ENCODE measurements around the gene TTC31.

DNA sequence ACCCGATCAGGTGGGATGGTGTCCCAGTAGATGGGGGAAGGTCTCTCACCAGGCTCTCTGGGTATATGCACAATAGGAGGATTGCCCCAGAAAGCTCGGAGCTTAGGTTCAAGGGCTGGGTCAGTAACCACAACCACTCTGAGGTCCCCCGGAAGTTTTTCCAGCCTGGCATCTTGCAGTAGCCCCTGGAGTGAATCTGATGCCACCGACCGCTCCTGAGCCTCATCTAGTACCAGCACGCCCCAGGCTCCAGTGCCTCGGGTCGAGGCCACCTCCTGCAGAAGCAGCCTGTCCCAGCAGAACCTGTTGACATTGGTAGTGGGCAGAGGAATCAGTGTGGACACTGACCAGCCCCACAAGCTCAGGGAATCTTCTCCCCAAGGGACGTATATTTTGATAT, 41.1 kb downstream of the TTC31 start:
- TF ChIP-seq POLR2AphosphoS5 (IDR thresholded peaks at IDR 0.05) (no peak), EP300 (IDR thresholded peaks at IDR 0.05) (no peak)
- TF ChIP-seq, protein P1, sequence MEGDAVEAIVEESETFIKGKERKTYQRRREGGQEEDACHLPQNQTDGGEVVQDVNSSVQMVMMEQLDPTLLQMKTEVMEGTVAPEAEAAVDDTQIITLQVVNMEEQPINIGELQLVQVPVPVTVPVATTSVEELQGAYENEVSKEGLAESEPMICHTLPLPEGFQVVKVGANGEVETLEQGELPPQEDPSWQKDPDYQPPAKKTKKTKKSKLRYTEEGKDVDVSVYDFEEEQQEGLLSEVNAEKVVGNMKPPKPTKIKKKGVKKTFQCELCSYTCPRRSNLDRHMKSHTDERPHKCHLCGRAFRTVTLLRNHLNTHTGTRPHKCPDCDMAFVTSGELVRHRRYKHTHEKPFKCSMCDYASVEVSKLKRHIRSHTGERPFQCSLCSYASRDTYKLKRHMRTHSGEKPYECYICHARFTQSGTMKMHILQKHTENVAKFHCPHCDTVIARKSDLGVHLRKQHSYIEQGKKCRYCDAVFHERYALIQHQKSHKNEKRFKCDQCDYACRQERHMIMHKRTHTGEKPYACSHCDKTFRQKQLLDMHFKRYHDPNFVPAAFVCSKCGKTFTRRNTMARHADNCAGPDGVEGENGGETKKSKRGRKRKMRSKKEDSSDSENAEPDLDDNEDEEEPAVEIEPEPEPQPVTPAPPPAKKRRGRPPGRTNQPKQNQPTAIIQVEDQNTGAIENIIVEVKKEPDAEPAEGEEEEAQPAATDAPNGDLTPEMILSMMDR (IDR thresholded peaks at IDR 0.05) = no peak

Measured in gastroesophageal sphincter (tissue), 3 donors.